Measurements from ENCODE around the gene RIMBP2.

The RIMBP2 gene

DNA sequence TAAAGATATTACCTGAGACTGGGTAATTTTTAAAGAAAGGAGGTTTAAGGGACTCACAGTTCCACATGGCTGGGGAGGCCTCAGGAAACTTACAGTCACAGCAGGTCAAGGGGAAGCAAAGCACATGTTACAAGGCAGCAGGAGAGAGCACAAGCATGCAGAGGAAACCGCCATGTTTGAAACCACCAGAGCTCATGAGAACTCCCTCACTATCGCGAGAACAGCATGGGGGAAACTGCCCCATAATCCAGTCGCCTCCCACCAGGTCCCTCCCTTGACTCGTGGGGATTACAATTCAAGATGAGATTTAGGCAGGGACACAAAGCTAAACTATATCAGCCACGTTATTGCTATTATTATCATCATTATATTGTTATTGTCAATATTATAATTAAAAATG is 138.7 kb downstream of the RIMBP2 start:
- in situ Hi-C loops (cut with MboI; ENCODE audit: low sequenced_read_pairs) = no loop called here

GRCh38 chr12:130576371-130576816 is 139.7 kb downstream of the RIMBP2 start:
- in situ Hi-C loops (cut with MboI; ENCODE audit: low sequenced_read_pairs) = no loop called here

DNA sequence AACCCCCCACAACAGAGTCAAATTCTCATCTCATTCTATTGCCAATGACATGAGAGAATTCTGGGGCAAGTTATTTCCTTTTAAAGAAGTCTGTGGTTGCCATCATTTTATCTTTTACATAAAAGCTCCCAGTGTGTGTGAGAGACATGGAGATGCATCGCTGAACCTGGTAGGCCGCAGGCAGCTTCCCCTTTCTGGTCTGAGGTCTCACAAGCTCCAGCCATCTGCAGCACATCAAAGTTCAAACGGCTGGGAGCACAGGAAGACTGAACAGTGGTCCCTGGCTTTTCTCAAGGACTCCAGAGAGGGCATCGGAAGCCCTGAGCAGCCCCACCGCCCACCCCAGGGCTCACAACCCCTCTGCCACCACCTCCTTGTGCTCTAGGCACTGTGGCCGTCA is 141.7 kb downstream of the RIMBP2 start:
- in situ Hi-C loops (cut with MboI; ENCODE audit: low sequenced_read_pairs) = no loop called here

DNA sequence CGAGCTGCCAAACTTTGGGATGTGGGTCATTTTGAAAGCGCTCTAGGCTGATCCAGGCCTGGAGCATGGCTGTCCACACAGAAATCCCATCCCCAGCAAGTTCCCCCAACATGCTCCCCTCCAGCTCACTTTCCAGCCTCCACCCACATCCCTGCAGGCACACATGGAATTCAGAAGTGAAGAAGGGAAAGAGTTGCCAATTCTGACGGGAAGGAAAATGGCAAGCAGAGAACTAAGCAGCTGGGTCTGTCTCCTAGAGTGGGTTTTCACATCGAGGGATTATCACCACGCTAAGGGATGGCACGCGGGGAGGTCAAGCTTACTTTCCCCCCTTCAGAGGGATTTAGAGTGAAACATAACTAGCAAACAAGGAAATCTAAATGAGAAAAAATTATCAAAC is 142.3 kb downstream of the RIMBP2 start:
- in situ Hi-C loops (cut with MboI; ENCODE audit: low sequenced_read_pairs) = no loop called here

- in situ Hi-C loops (cut with MboI; ENCODE audit: low sequenced_read_pairs) = no loop called here
Observed at GRCh38 chr12:130573235-130573634, 142.9 kb downstream of the RIMBP2 start.

- in situ Hi-C loops (cut with MboI; ENCODE audit: low sequenced_read_pairs) = no loop called here
Observed at GRCh38 chr12:130572553-130572952, 143.5 kb downstream of the RIMBP2 start.

GRCh38 chr12:130571734-130572133 is 144.4 kb downstream of the RIMBP2 start:
- in situ Hi-C loops (cut with MboI; ENCODE audit: low sequenced_read_pairs) = no loop called here

GRCh38 chr12:130571089-130571488 is 145.0 kb downstream of the RIMBP2 start:
- in situ Hi-C loops (cut with MboI; ENCODE audit: low sequenced_read_pairs) = no loop called here

DNA sequence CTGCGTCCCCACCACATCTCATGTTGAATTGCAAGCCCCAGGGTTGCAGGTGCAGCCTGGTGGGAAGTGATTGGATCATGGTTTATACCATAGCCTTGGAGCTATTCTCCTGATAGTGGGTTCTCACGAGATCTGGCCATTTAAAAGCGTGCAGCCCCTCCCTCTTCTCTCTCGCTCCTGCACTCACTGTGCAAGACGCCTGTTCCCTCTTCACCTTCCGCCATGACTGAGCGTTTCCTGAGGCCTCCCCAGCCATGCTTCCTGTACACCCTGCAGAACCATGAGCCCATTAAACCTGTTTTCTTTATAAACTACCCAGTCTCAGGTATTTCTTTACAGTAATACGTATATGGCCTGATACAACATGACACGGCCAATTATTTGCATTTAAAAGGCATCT is 146.6 kb downstream of the RIMBP2 start:
- in situ Hi-C loops (cut with MboI; ENCODE audit: low sequenced_read_pairs) = no loop called here

DNA sequence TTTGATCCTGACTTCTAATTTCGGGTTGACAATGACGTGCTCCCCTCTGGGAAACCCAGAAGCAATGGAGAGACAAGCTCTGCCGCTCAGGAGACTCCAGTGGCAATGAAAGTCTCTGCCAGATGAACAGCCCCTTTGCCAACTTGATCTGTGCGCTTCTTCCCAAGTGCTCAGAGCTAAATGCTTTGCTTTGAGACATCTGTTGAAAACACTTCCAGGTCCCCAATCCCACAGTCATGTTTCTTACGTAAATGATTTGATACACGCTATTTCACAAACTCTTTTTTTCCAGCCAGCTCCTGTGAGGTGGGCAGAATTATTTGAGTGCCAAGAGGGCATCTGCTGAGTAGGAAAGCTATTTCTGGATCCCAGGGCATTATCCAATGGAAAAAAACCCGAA is 147.6 kb downstream of the RIMBP2 start:
- in situ Hi-C loops (cut with MboI; ENCODE audit: low sequenced_read_pairs) = no loop called here

- in situ Hi-C loops (cut with MboI; ENCODE audit: low sequenced_read_pairs) = no loop called here
Observed at GRCh38 chr12:130568041-130568440, 148.1 kb downstream of the RIMBP2 start.

DNA sequence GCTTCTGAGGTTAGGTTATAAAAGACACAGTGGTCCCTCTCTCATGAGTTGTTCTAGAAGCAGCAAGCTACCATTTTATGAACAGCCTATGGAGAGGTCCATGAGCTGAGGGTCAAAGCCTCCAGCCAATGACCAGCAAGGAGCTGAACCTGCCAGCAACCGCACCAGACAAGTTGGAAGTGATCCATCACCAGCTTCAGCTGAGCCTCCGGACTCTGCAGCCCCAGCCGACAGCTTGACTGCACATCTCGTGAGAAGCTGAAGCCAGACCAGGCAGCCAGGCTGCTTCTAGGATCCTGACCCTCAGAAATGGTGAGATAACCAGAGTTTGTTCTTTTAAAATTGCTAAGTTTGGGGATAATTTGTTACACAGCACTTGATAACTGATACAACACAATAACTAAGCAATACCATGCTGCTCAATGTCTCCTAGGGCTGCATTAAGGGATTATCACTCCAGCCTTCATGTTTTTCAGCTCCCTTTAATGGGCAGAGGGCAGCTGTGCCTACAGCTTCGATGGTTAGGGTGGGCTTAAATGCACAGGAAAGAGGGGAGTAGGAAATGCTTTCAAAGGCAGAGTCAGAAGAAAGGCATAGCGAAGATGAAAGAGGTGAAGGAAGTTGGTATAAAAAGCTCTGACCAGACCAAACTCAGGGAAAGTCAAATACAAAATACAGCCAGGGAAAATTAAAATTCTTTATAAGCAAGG is 149.5 kb downstream of the RIMBP2 start:
- in situ Hi-C loops (cut with MboI; ENCODE audit: low sequenced_read_pairs) = no loop called here

DNA sequence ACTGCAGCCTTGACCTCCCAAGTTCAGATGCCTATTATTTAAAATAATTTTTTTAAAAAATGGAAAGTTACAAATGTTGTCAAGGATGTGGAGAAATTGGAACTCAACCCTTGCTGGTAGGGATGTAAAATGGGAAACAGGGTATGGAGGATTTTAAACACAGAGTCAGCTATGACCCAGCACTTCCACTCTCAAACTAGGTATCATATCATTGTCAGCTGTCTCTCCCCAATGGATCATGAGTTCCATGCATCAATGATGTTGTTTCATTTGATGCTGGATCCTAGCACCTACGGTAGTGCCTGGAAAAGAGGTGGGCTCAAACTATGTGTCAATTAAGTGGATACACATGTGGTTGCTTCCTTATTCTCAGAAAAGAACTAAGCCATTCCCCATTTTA is 150.9 kb downstream of the RIMBP2 start:
- in situ Hi-C loops (cut with MboI; ENCODE audit: low sequenced_read_pairs) = no loop called here

- in situ Hi-C loops (cut with MboI; ENCODE audit: low sequenced_read_pairs) = no loop called here
Observed at GRCh38 chr12:130563323-130563722, 152.8 kb downstream of the RIMBP2 start.

DNA sequence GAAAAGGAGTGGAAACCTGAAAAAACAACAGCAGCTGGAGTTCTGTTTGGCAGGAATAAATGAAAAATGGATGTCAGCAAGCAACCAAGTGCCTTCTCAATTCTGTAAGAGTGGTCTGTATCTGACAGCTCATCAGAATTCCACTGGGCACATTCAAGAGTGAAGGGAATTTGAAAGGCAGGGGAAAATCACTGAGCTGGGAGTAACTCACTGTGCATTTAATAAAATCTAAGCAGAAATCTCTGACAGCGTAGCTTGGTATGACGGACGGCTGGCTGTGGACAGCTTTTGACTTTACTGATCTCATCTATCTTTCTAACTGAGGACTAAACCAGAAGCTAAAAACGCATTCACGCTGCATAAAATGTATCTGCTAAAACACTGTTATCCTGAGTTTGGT is 153.4 kb downstream of the RIMBP2 start:
- in situ Hi-C loops (cut with MboI; ENCODE audit: low sequenced_read_pairs) = no loop called here

DNA sequence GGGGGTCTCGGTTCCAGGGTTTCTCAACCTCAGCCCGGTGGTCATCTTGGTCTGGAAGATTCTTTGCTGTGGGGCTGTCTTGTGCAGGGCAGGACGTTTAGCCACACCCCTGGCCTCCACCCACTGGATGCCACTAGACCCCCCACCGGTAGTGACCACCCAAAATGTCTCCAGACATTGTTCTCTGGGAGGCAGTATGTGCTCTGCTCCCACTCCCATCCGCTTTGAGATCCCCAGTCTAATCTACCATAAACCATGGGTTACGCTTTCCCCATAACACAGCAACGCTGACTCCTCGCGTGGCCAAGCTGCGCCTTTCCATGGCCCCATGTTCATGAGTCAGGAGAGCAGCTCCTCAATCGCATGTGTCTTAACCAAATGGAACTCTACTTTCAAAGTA is 155.8 kb downstream of the RIMBP2 start:
- in situ Hi-C loops (cut with MboI; ENCODE audit: low sequenced_read_pairs) = no loop called here

DNA sequence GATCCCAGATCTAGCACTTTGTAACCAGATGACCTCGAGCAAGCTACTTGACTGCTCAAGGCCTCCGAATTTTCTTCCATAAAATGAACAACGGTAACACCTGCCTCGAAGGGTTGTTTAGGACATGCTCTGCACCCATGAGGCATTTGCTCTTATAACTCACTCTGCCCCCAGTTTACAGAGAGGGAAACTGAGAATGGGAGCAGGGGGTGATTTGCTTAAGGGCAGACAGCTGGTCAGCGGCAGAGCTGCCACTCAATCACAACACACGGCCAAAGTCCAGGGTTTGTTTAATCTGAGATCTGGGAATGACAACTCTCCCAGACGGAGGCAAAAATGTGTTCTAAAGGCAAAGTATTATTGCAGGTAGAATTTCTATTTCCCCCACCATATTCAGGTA is 156.3 kb downstream of the RIMBP2 start:
- in situ Hi-C loops (cut with MboI; ENCODE audit: low sequenced_read_pairs) = no loop called here

DNA sequence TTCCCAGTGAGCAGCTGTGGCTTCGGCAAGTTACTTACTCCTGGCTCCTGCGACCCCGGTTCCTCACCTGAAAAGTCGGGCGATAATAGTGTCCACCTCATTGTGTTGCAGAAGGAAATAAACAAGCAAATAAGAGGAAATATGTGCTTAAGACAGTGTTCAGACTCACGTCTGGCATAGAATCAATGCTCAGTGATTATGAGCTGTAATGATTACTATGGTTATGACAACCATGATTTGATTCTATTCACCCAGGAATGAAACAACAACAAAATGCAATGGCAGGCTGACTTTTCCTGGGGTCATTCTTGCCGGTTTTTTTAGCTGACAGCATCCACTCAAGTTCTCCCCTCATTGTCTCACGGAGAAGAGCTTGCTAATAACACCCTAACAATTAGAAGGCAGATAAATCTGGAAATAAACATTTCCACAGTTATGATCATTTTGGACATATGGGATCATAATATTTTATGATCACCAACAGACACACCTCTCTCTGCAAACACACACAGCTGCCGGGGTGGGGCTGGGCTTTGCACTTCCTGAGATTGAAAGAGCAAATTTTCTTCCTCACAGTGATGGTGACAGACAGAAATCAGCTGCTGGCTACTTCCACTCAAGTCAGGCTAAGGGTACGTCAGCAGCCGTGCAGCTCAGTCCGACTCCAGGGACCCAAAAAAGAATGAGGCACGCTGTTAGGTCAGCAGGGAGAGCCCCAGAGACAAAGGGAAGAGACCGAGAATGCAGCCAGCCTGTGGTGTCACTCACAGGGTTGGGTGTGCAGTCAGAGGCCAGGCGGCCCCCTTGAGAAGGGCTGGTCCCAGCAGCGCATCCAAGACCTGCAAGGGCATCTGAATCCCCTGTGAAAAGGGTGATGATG is 158.0 kb downstream of the RIMBP2 start:
- in situ Hi-C loops (cut with MboI; ENCODE audit: low sequenced_read_pairs) = no loop called here

DNA sequence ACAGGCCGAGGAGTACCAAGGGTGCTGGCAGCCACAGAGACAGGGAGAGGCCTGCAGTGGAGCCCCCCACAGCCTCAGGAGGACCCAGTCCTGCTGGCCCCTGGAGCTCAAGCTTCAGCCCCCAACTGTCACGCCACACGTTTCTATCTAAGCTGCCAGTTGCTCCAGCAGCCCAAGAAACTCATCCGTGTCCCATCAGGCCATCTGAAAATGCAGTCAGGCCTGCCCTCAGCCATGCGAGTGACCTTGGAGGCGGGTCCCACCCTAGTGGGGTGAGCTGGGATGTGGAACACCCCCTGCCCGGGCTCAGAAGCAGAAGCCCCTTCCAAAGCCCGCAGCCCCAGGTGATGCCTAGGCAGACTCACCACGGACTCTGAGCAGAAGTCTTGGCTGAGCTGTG is 158.9 kb downstream of the RIMBP2 start:
- in situ Hi-C loops (cut with MboI; ENCODE audit: low sequenced_read_pairs) = no loop called here

- in situ Hi-C loops (cut with MboI; ENCODE audit: low sequenced_read_pairs) = no loop called here
Observed at GRCh38 chr12:130556486-130557055, 159.5 kb downstream of the RIMBP2 start.

DNA sequence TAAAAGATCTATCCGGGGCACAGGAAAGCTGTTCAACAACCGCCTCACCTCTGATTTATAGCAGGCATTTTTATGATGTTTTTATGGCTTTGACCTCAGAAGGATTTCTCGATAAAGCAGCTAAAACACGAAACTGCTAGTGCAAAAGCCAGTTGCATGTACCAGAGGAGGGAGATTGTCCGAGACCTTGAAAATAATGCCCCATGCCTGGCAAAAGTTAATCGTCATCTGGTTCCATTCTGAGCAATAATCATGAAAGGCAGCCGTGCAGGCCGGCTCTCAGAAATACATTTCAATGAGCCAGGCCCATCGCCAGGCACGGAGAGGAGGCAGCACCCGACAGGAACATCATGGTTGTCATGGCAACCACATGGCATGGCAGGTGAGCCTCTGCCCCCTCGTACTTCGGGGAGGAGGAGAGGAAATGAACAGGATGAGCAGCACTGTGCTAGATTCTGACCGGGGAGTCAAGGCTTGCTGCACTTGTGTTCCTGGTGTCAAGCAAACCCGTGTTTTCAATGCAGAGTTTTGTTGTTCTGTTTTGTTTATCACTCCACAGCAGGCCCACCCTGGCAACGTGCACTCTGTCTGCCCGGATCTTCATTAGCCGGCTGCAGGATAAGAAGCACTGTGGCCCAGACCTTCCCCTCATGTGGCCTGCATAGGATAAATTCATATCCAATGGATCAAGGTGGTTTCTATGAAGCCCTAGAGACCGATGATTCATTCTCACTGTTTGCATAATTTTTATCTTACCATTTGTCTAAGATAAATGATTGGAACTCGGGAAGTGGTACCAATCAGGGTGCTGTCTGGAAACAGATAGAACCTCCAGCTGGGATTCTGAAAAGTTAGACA is 160.2 kb downstream of the RIMBP2 start:
- in situ Hi-C loops (cut with MboI; ENCODE audit: low sequenced_read_pairs) = no loop called here

Measured in HL-60/S4 treated with phorbol 12-myristate 13-acetate at 8.2 ng/mL for 4 days and 3 days (cell line).